Activated CD4-positive, alpha-beta memory T cell treated with anti-CD3 and anti-CD28 coated beads, Interleukin-2, amount 10 ng/mL, durations not matched to agents 7 days and 5 days (primary cell): ENCODE measurements around the gene MOV10L1. TPM values are rescaled to one million over a fixed set of nuclear protein-coding genes. Genes with fewer than 3 reads are reported as not detected.

ENCODE experiments used
- CTCF ChIA-PET: fragments of 350-600 bp; sonication (Branson Sonifier 250); formaldehyde crosslinking; loops from one replicate; lab custom pipeline; 2021; ENCODE audit warnings: antibody characterized with exemption, inconsistent platforms; lab: Charles Lee
- POLR2A ChIA-PET: fragments of 350-600 bp; sonication (Branson Sonifier 250); formaldehyde crosslinking; loops from one replicate; lab custom pipeline; 2021; ENCODE audit warnings: antibody characterized with exemption; lab: Charles Lee
- DNase-seq: peaks from one replicate; pipeline ENCODE4 v3.0.0-alpha.2; 2020
- H3K27ac Mint-ChIP-seq: one replicate; pipeline ENCODE4 v1.8.0; 2021; ENCODE audit warnings: mild to moderate bottlenecking, mixed read lengths
- H3K27me3 Mint-ChIP-seq: one replicate; pipeline ENCODE4 v1.8.0; 2021; ENCODE audit warnings: mixed read lengths
- H3K36me3 Mint-ChIP-seq: one replicate; pipeline ENCODE4 v1.8.0; 2021; ENCODE audit warnings: low read depth, mixed read lengths
- H3K4me1 Mint-ChIP-seq: one replicate; pipeline ENCODE4 v1.8.0; 2021; ENCODE audit warnings: mixed read lengths
- H3K4me3 Mint-ChIP-seq: one replicate; pipeline ENCODE4 v1.8.0; 2021; ENCODE audit warnings: mild to moderate bottlenecking, mixed read lengths
- H3K9me3 Mint-ChIP-seq: one replicate; pipeline ENCODE4 v1.8.0; 2021; ENCODE audit warnings: mixed read lengths
- total RNA-seq, 2 experiments: library from RNA; stranded (reverse); gene quantifications; one replicate each; pipeline ENCODE4 v1.2.3, GENCODE V29; 2021

MOV10L1 gene
- total RNA-seq, 2 experiments from 2014 or later: not detected

- ChIA-PET CTCF (interaction anchor here (0.7 kb wide), 1 partner anchor 11 kb away, joined by 3 read pairs; no protein-coding TSS in a partner anchor), POLR2A (no interaction called here)
- H3K4me1 Mint-ChIP-seq: peaks cover 12% of the 10 kb centered on the region
- no peaks in the 10 kb centered on the region for H3K9me3 Mint-ChIP-seq
- no peak overlapping the region for H3K4me3 Mint-ChIP-seq
- H3K27me3 Mint-ChIP-seq: peaks cover 2% of the 10 kb centered on the region
- H3K36me3 Mint-ChIP-seq: no peaks in the 10 kb centered on the region
- no peak overlapping the region for H3K27ac Mint-ChIP-seq
- no peak for DNase-seq
Observed at GRCh38 chr22:50179937-50180726, 90.3 kb downstream of the MOV10L1 start.

GRCh38 chr22:50180727-50181521 is 91.1 kb downstream of the MOV10L1 start:
- peaks cover 2% of the 10 kb centered on the region for H3K27me3 Mint-ChIP-seq
- CTCF ChIA-PET: interaction anchor here (0.7 kb wide), 1 partner anchor 10 kb away, joined by 3 read pairs; no protein-coding TSS in a partner anchor
- peaks cover 14% of the 10 kb centered on the region for H3K4me1 Mint-ChIP-seq
- no peaks in the 10 kb centered on the region for H3K9me3 Mint-ChIP-seq
- POLR2A ChIA-PET: no interaction called here
- H3K4me3 Mint-ChIP-seq: no peak overlapping the region
- no peaks in the 10 kb centered on the region for H3K36me3 Mint-ChIP-seq
- DNase-seq: no peak
- H3K27ac Mint-ChIP-seq: no peak overlapping the region

GRCh38 chr22:50182176-50183081 is 92.6 kb downstream of the MOV10L1 start:
- H3K4me1 Mint-ChIP-seq: peaks cover 20% of the 10 kb centered on the region
- no peaks in the 10 kb centered on the region for H3K9me3 Mint-ChIP-seq
- H3K4me3 Mint-ChIP-seq: no peak overlapping the region
- no peak for DNase-seq
- H3K27me3 Mint-ChIP-seq: peaks cover 2% of the 10 kb centered on the region
- H3K27ac Mint-ChIP-seq: no peak overlapping the region
- POLR2A ChIA-PET: no interaction called here
- CTCF ChIA-PET: no interaction called here
- peaks cover 5% of the 10 kb centered on the region for H3K36me3 Mint-ChIP-seq

- Mint-ChIP-seq H3K27me3 (peaks cover 2% of the 10 kb centered on the region), H3K36me3 (peaks cover 8% of the 10 kb centered on the region), H3K4me3 (peak overlapping the region; percentile 34), H3K4me1 (peaks cover 27% of the 10 kb centered on the region), H3K27ac (no peak overlapping the region), H3K9me3 (no peaks in the 10 kb centered on the region)
- POLR2A ChIA-PET: no interaction called here
- CTCF ChIA-PET: no interaction called here
- no peak for DNase-seq
Observed at GRCh38 chr22:50183141-50183971, 93.5 kb downstream of the MOV10L1 start.

- POLR2A ChIA-PET: interaction anchor here (1.1 kb wide), 1 partner anchor 12 kb away, joined by 3 read pairs; no protein-coding TSS in a partner anchor
- H3K4me3 Mint-ChIP-seq: peak overlapping the region; percentile 64
- H3K36me3 Mint-ChIP-seq: peaks cover 8% of the 10 kb centered on the region
- CTCF ChIA-PET: interaction anchor here (1.2 kb wide), 1 partner anchor 35 kb away, joined by 3 read pairs; no protein-coding TSS in a partner anchor
- H3K9me3 Mint-ChIP-seq: no peaks in the 10 kb centered on the region
- no peak for DNase-seq
- H3K27ac Mint-ChIP-seq: no peak overlapping the region
- peaks cover 36% of the 10 kb centered on the region for H3K4me1 Mint-ChIP-seq
- H3K27me3 Mint-ChIP-seq: peaks cover 2% of the 10 kb centered on the region
Observed at GRCh38 chr22:50184004-50184901, 94.4 kb downstream of the MOV10L1 start.

GRCh38 chr22:50184902-50185374 is 95.1 kb downstream of the MOV10L1 start:
- CTCF ChIA-PET: interaction anchor here (1.2 kb wide), 1 partner anchor 36 kb away, joined by 3 read pairs; no protein-coding TSS in a partner anchor
- no peak for DNase-seq
- Mint-ChIP-seq H3K27ac (no peak overlapping the region), H3K4me3 (peak overlapping the region; percentile 73), H3K27me3 (no peaks in the 10 kb centered on the region), H3K4me1 (peaks cover 38% of the 10 kb centered on the region), H3K36me3 (peaks cover 15% of the 10 kb centered on the region), H3K9me3 (no peaks in the 10 kb centered on the region)
- POLR2A ChIA-PET: interaction anchor here (1.1 kb wide), 1 partner anchor 12 kb away, joined by 3 read pairs; no protein-coding TSS in a partner anchor

GRCh38 chr22:50185375-50186087 is 95.7 kb downstream of the MOV10L1 start, which contains the start of gene TRABD:
Gene TRABD (plus strand): TSS chr22:50185913. CDS start chr22:50193061, 7,148 bp downstream.
- CTCF ChIA-PET: no interaction called here
- H3K9me3 Mint-ChIP-seq: no peaks in the 10 kb centered on the region
- no peaks in the 10 kb centered on the region for H3K27me3 Mint-ChIP-seq
- POLR2A ChIA-PET: no interaction called here
- H3K4me3 Mint-ChIP-seq: peak within 1 kb of the TSS; percentile 96
- peak within 1 kb of the TSS; percentile 92 for H3K27ac Mint-ChIP-seq
- H3K4me1 Mint-ChIP-seq: peaks cover 38% of the 10 kb centered on the region
- H3K36me3 Mint-ChIP-seq: peaks cover 15% of the 10 kb centered on the region
- peak; percentile 92 for DNase-seq

GRCh38 chr22:50186181-50186714 is 96.4 kb downstream of the MOV10L1 start:
- ChIA-PET CTCF (interaction anchor here (1.6 kb wide), 1 partner anchor 340 kb away, joined by 3 read pairs; no protein-coding TSS in a partner anchor), POLR2A (interaction anchor here (0.8 to 1.8 kb wide), 4 partner anchors 23 to 397 kb away, joined by 3 to 6 read pairs (median 4); partner anchors contain the start of genes CHKB and SCO2)
- DNase-seq: no peak
- Mint-ChIP-seq H3K27ac (peak overlapping the region; percentile 92), H3K36me3 (peaks cover 16% of the 10 kb centered on the region), H3K4me3 (peak overlapping the region; percentile 96), H3K27me3 (no peaks in the 10 kb centered on the region), H3K9me3 (no peaks in the 10 kb centered on the region), H3K4me1 (peaks cover 40% of the 10 kb centered on the region)

- peak; percentile 36 for DNase-seq
- H3K27me3 Mint-ChIP-seq: no peaks in the 10 kb centered on the region
- ChIA-PET POLR2A (interaction anchor here (0.8 to 1.8 kb wide), 6 partner anchors 20 to 396 kb away, joined by 3 to 6 read pairs (median 4); partner anchors contain the start of genes CHKB, HDAC10 and SCO2), CTCF (interaction anchor here (0.8 to 1.6 kb wide), 4 partner anchors 9 to 339 kb away, joined by 3 to 5 read pairs (median 3); no protein-coding TSS in a partner anchor)
- H3K27ac Mint-ChIP-seq: peak overlapping the region; percentile 92
- H3K36me3 Mint-ChIP-seq: peaks cover 23% of the 10 kb centered on the region
- peaks cover 47% of the 10 kb centered on the region for H3K4me1 Mint-ChIP-seq
- no peaks in the 10 kb centered on the region for H3K9me3 Mint-ChIP-seq
- H3K4me3 Mint-ChIP-seq: peak overlapping the region; percentile 96
Observed at GRCh38 chr22:50186761-50187523, 97.1 kb downstream of the MOV10L1 start.
